CD4-positive, alpha-beta T cell treated with Interleukin-17A for 4 hours (primary cell): Measurements from ENCODE around the gene TNNT2.

Experiments used
- DNase-seq: peaks from one replicate; pipeline ENCODE4 v3.0.0-alpha.2; 2020; ENCODE audit warnings: mixed read lengths

TNNT2 gene

GRCh38 chr1:201401700-201402099 lies 24.2 kb upstream of the TNNT2 start:
- no peak for DNase-seq

GRCh38 chr1:201400852-201401230 lies 23.4 kb upstream of the TNNT2 start:
- no peak for DNase-seq

DNA sequence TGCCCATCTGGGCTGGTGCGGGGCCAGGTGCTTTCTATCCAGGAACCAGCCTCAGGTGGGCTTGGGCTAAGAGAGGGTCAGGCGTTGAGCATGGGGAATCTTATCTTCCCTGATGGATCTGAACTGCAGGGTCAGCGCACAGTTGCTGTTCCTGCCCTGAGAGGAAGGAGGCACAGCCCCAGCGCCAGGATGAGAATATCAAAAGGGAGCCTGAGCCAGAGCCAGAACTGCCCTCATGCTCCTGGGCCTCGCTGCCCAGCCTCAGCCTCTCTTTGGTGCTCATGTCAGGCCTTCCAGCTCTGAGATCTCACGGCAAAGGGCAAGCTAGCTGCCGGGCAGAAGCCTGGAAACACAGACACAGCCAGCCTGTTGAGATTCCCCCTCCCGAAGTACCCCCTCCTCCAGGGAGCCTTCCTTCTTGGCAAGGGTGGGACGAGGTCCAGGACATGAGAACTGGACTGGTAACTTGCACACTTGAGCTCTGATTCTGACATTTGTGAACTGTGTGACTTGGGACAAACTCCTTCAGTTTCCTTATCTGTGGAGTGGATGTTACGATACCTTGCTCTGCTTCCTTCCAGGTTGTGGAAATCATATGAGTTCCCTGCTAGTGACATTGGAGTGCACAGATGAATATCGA lies 22.9 kb upstream of the TNNT2 start:
- no peak for DNase-seq

GRCh38 chr1:201399352-201400126 lies 22.1 kb upstream of the TNNT2 start:
- no peak for DNase-seq

- no peak for DNase-seq
Observed at GRCh38 chr1:201399018-201399351, 21.5 kb upstream of the TNNT2 start, which contains the start of gene LAD1. Gene LAD1 (minus strand): TSS chr1:201399324. CDS start chr1:201399306, 18 bp downstream.

DNA sequence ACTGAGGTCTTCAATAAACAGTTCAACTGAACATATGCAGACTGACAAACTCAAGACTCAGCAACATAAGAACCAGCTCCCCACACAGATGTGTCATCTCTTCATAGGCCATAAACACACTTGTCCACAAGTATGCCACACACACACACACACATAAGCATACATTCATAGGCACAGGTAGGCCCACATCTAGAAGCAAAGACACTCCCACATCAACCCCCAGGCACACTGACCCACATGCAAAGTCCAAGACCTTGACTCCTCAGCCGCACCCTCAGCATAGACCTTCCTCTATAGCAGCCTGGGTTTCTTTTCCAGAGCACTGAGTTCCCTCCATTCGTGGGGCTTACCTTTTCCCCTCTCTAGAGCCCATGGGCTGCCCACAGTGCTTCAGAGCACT lies 20.2 kb upstream of the TNNT2 start:
- DNase-seq: no peak

GRCh38 chr1:201396861-201397464 lies 19.5 kb upstream of the TNNT2 start:
- DNase-seq: no peak

GRCh38 chr1:201395936-201396335 lies 18.5 kb upstream of the TNNT2 start:
- DNase-seq: no peak

DNA sequence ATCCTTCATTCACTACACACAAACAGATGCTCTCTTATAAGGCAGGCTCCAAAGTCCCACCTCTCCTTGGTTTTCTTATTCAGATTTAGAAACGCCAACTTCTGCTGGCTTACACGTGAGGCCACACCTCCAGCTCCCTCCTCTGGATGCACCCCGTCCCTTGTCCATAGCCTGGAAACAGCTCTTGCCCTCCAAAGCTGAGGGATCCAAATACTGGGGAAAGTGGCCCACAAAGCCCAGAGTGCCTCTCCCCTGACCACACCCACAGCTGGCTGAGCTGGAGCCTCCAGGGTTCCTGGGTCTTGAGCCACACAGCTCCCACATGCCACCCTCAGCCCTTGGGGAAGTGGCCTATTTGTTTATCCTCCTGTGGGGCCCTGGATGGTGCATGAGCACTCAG lies 17.1 kb upstream of the TNNT2 start:
- DNase-seq: no peak

DNA sequence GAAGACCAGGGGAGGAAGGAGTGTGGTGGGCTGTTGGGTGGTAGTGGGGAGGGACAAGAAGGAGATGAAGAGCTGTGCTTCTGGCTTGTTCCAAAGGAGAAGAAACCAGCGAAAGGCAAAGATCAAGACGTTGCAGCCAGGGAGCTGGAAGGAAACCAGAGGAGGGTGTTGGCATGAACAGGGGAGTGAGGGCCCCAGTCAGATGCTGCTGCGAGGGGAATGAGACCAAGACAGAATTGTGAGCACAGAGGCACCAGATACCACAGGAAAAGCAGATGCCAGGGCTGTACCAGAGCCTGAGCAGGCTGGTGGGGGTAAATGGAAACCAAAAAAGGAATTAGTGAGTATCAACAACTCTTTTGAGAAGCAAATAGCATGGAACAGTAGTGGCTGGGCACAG lies 15.6 kb upstream of the TNNT2 start:
- no peak for DNase-seq

GRCh38 chr1:201391651-201392511 lies 14.4 kb upstream of the TNNT2 start:
- no peak for DNase-seq

DNA sequence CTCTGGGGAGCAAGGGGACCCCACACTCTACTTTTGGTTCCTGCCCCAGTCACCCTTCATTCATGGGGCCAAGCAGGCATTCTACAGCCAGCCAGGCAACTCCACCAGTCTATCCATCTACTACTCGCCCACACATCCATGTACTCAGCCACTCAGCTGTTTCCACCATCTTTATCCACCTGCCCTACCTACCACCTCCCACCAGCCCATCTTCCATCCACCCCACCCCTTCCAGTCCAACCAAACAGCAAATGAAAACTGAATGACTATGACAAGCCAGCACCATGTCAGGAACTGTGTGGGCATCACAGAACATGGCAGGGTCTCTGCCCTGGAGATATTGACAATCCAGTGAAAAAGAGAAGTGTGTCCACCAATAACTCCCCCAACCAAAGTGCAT lies 13.7 kb upstream of the TNNT2 start:
- no peak for DNase-seq

GRCh38 chr1:201389051-201389450 lies 11.6 kb upstream of the TNNT2 start:
- no peak for DNase-seq

- no peak for DNase-seq
Observed at GRCh38 chr1:201386208-201386607, 8.7 kb upstream of the TNNT2 start.

DNA sequence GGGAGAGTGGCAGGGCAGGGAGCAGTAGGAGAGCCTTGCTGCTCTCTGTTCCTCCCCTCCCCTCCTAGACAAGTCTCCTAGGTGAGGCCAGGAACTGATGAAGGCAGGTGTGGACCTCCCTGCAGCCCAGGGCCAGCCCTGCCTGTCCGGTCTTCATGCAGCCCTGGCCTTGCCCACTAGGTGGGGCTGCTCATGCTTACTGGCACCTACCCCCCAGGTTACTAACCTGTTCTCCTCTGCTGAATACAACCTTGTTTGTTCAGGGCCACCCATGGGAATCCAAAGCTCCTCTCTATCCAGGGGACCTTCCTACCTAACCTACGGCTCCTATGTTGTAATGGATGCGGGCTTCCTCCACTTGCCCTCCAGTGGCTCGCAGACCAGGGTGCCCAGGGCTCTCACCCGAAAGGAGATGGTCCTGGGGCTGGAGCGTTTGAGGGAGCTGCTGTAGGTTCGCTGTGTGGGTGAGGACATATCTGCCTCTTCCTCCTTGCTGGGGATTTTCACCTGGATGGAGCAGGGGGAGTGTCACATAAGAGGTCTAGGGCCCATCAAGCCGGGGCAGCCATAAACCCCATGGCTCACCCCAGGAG lies 7.9 kb upstream of the TNNT2 start:
- DNase-seq: peak; percentile 30

DNA sequence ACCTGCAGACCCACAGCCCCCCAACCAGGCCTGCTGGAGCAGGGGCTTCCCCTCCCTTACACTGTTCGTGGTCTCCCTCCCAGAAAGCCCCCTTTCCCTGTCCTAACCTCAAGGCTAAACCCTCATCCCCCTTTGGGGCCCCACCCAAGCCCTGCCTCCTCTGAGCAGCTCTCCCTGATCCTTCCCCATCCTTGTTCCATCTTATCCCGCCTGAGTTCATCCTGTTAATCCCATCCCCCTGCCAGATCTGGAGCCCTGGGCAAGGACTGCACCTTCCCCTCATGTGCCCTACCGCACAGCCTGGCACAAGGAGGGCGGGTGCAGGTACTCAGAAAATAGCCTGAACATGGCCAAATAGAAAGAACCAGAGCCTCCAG lies 6.9 kb upstream of the TNNT2 start:
- DNase-seq: no peak

- no peak for DNase-seq
Observed at GRCh38 chr1:201383647-201384405, 6.3 kb upstream of the TNNT2 start.

DNA sequence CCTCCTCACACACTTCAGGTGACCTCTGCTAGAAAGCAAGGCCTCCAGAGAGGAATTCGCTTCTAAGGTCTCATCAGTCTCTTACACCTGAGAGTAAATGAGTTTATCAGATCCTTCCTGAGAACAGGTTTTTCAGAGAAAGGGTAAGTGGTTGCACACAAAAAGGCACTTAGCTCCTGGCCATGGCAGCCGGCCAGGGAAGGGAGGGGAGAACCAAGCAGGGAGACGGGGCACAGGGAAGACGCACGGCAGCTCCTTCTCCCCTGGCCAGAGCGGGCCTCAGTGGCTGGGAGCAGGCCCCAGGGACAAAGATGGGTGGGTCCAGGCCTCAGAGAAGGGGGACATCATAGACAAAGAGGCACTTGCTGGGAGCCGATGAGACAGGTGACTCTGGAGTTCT lies 3.6 kb upstream of the TNNT2 start:
- DNase-seq: no peak

GRCh38 chr1:201379733-201380242 lies 2.3 kb upstream of the TNNT2 start:
- DNase-seq: no peak

GRCh38 chr1:201378804-201379203 lies 1.3 kb upstream of the TNNT2 start:
- no peak for DNase-seq

DNA sequence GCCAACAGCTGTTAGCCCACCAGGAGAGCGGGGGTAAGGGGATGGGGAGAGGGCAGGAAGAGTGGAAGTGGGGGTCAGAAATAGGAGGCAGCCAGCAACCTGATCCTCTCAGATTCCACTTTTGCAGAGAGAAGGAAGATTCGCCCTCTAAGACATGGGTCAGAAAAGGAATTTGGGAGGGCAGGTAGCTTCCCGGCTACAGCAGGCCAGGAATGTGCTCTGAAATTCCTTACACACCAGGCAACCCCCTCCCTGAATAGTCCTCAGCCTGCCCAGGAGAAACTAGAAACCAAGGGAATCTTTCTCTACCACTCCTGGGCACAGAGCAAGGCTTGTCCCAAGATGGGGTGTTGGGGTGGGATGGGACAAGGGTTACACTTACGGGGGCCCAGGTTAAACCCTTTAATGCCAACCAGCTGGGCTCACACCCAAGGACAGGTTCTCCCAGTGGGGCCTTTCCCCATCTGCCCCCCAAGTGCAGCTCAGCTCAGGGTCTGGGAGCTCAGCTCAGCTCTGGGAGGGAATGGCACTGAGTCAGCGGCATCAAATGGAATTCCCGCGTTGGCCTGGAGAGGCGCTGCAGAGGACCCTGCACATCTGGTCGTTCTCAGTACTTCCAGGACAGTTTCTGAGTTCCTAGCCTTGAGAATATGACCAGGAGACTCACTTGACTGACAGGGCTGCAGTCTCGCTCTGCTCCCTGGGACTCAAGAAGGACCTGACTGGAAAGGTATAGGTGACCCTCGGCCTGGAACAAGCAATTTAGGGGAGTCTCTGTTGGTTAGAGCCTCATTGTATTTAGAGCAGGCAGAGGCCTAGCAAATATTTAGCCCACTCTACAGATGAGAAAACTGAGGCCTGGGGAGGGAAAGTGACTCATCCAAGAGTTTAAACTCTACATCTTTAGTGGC lies 761 bp downstream of the TNNT2 start:
- no peak for DNase-seq
